ENCODE results near the gene KIF16B.
"Not testable (repeated sequence)": the region's sequence is repeated elsewhere in the genome, so short reads cannot be mapped to it uniquely, and the experiment has no call there.

Gene KIF16B

DNA sequence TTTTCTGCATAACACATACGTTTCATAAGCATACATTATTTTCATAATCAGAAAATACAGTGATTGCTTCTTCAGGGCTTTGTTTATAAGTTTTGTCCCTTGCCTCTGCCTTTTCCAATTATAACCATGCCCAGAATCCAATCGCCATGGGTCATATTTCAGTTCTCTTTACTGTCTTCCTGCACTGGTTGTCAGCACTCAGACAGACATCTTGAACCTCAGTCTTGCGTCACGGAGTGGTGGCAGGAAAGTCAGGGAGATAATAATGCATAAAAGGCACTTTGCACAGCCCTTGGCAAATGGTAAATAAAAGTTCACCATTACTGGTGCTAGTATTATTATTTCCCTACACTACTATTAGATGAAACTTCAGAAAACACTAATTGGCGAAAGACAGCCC, 7.2 kb downstream of the KIF16B start:
- TF ChIP-seq, protein P1, sequence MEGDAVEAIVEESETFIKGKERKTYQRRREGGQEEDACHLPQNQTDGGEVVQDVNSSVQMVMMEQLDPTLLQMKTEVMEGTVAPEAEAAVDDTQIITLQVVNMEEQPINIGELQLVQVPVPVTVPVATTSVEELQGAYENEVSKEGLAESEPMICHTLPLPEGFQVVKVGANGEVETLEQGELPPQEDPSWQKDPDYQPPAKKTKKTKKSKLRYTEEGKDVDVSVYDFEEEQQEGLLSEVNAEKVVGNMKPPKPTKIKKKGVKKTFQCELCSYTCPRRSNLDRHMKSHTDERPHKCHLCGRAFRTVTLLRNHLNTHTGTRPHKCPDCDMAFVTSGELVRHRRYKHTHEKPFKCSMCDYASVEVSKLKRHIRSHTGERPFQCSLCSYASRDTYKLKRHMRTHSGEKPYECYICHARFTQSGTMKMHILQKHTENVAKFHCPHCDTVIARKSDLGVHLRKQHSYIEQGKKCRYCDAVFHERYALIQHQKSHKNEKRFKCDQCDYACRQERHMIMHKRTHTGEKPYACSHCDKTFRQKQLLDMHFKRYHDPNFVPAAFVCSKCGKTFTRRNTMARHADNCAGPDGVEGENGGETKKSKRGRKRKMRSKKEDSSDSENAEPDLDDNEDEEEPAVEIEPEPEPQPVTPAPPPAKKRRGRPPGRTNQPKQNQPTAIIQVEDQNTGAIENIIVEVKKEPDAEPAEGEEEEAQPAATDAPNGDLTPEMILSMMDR (IDR thresholded peaks at IDR 0.05; ENCODE audit: control insufficient read depth, extremely low read depth, insufficient read depth): no peak
- DNase-seq (ENCODE audit: low read depth): no peak
- H3K4me3 ChIP-seq (ENCODE audit: low read depth, low read length): no peak overlapping the region

DNA sequence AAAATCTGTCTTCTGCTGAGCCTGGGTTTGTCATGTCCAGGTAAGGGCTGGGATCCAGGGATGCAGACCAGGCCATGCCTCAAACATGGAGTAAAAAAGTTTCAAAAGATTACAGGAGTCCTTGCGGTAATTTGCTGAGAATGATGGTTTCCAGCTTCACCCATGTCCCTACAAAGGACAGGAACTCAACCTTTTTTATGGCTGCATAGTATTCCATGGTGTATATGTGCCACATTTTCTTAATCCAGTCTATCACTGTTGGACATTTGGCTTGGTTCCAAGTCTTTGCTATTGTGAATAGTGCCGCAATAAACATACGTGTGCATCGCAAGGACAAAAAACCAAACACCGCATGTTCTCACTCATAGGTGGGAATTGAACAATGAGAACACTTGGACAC, 9.2 kb downstream of the KIF16B start:
- H3K4me3 ChIP-seq (ENCODE audit: low read depth, low read length); DNase-seq (ENCODE audit: low read depth): not testable (repeated sequence)

DNA sequence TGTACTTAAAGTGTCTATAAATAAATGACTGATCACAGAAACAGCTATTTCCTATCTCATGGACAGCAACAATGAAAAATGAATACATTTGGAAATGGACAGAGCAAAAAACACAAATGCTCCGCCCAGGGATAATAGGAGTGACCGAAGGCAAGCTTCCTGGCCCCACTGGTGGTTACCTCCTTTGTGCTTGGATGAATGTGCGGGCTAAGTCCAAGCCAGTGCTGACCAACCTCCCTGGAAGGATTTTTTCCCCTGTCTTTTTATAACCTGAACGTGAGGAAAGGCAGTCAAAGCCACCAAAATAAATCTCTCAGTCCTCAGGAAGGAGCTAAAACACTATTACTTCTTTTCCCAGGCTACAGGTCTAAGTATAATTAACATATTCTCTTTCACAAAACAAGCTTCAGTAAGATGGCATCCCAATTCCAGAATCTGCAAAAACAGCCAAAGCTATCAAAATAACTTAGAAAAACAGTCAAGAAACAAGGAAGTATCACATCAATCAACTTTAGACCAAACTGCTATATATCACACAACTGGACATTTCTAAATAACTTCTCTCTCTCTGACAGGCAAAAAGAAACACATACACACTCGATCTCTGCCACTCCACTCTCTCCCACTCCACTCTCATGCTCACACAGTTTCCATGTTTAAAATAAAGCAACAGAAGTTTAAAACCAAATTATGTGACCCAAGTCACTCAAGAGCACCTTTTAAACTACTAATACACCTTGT, 10.0 kb downstream of the KIF16B start:
- TF ChIP-seq, protein P1 (IDR thresholded peaks at IDR 0.05; ENCODE audit: control insufficient read depth, extremely low read depth, insufficient read depth): no peak
- H3K4me3 ChIP-seq (ENCODE audit: low read depth, low read length): no peak overlapping the region
- DNase-seq (ENCODE audit: low read depth): no peak

DNA sequence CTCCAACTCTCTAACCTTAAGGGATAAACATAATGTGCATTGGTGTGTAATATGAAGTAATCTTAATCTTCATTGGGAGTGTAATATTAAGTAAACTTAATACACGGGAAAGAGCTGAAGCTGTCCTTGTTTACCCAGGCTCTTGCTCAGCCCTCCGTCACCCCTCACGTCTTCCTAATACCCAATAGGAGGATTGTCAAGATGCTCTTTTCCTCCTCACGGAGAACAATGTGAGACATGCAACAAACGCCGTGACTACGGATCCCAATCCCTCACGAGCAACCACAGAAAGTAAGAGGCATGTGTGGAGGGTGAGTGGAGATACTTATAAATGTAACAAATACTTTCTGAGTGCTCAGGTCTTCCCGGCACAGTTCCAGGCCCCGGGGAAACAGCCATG, 11.0 kb downstream of the KIF16B start:
- no peak overlapping the region for H3K4me3 ChIP-seq (ENCODE audit: low read depth, low read length)
- TF ChIP-seq, protein P1 (IDR thresholded peaks at IDR 0.05; ENCODE audit: control insufficient read depth, extremely low read depth, insufficient read depth): no peak
- DNase-seq (ENCODE audit: low read depth): peak; percentile 13

DNA sequence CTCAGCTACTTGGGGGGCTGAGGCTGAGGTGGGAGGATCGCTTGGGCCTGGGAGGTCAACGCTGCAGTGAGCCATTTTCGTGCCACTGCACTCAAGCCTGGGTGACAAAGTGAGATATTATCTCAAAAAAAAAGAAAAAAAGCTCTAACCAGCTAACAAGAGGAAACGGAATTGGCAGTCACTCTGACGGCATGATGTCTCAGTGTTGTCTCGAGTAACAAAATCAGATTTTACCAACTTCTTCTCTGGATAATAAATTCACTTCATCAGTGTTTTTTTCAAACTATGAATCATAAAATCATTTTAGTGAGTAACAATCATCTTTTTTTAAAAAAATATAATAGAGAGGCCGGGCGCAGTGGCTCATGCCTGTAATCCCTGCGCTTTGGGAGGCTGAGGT, 12.6 kb downstream of the KIF16B start:
- DNase-seq (ENCODE audit: low read depth): no peak
- no peak overlapping the region for H3K4me3 ChIP-seq (ENCODE audit: low read depth, low read length)
- TF ChIP-seq, protein P1 (IDR thresholded peaks at IDR 0.05; ENCODE audit: control insufficient read depth, extremely low read depth, insufficient read depth): no peak

DNA sequence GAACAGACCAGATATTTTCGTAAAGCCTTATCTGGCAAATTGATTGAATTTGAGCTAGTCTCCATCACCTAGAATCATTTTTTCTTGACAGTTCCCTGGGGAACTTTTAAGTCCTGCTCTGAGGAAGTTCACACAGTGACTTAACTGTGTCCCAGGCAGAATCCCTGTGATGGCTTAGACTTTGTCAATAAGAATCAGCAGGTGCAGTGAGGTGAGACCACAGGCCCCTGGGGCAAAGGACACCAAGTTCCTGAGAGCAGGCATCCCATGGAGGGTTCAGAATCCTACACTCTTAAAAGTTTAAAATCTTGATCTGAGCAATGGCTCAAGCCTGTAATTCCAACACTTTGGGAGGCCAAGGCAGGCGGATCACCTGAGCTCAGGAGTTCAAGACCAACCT, 13.0 kb downstream of the KIF16B start:
- no peak overlapping the region for H3K4me3 ChIP-seq (ENCODE audit: low read depth, low read length)
- TF ChIP-seq, protein P1 (IDR thresholded peaks at IDR 0.05; ENCODE audit: control insufficient read depth, extremely low read depth, insufficient read depth): no peak
- DNase-seq (ENCODE audit: low read depth): no peak

DNA sequence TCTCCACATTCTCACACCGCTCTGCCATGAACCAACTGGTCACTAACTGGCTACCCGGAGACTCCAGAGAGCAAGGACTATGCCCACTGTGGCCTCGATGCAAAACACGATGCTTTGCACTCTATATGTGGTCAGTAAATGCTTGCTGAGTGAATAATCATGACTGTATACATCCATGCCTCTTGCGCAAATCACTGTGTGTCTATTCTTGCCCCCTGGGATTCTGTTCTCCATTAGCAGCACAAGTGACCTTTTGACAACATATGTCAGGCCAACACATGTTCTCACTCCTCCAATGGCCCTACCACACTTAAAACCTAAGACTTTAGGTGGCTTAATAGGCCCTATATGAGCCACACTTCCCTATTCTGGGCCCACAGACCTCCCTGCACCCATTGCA, 16.9 kb downstream of the KIF16B start:
- no peak for DNase-seq (ENCODE audit: low read depth)
- H3K4me3 ChIP-seq (ENCODE audit: low read depth, low read length): no peak overlapping the region
- TF ChIP-seq, protein P1 (IDR thresholded peaks at IDR 0.05; ENCODE audit: control insufficient read depth, extremely low read depth, insufficient read depth): no peak

Data from LNCaP clone FGC (cell line).